Renal cortex interstitium (tissue), 11 donors: ENCODE data around the gene ZNF813. TPM values are rescaled to one million over a fixed set of nuclear protein-coding genes. Genes with fewer than 3 reads are reported as not detected.

Source experiments
- DNase-seq, 11 donors: peaks; one replicate each; pipeline ENCODE4 v3.0.0-alpha.2; 2013; ENCODE audit warnings: low read depth in 9 of 11, low spot score in 4 of 11; ENCODE audit errors: extremely low read depth in 1 of 11
- polyA plus RNA-seq, 3 donors: library from polyadenylated mRNA; unstranded; fragments of 120-200 nt; gene quantifications; one replicate each; pipeline ENCODE4 v1.2.1, GENCODE V29; 2013; ENCODE audit not compliant: insufficient read length in 3 of 3

The ZNF813 gene
- polyA plus RNA-seq, 3 donors, result 6.2 to 7.4 (median 6.5) TPM

GRCh38 chr19:53540091-53540490 lies 72.6 kb downstream of the ZNF813 start:
- no peak for DNase-seq

DNA sequence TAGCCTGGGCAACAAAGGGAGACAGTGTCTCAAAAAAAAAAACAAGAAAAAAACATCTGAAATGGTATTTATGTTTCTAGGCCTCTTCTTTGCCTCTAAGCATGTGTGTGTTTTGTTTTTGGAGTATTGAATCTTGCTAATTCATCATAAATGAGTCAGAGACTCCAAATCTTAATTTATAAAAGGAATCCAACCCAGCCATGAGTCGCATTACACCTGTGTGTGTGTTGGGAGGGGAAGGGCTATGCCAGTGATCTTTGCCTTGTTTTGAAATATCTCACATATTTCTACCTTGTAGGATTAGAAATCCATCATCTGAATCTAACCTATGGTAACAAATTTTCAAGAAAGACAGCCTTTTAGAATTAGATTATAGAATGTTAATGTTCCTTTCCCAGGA lies 74.4 kb downstream of the ZNF813 start:
- no peak for DNase-seq

- no peak for DNase-seq
Observed at GRCh38 chr19:53545271-53546065, 77.9 kb downstream of the ZNF813 start.

Other genes starting within 250 kb of the ZNF813 start
- 10 to 100 TPM; 46.6 to 57.0 (median 54.8) TPM for gene ZNF677, start 212.9 kb upstream of the ZNF813 start, polyA plus RNA-seq
- gene VN1R2, start 209.4 kb upstream of the ZNF813 start, polyA plus RNA-seq, result not detected
- not detected for gene VN1R4, start 200.0 kb upstream of the ZNF813 start, polyA plus RNA-seq
- 10 to 100 TPM in 1 of 3 donors, 1 to 10 TPM in 2; 8.4 to 10.4 (median 8.4) TPM for gene ZNF845, start 134.0 kb upstream of the ZNF813 start, polyA plus RNA-seq
- 10 to 100 TPM in 2 of 3 donors, 1 to 10 TPM in 1; 9.9 to 15.4 (median 12.9) TPM for gene ZNF525, start 102.0 kb upstream of the ZNF813 start, polyA plus RNA-seq
- gene ZNF765, start 72.6 kb upstream of the ZNF813 start, polyA plus RNA-seq, result 10 to 100 TPM; 11.0 to 12.1 (median 11.1) TPM
- gene ZNF761, start 35.7 kb upstream of the ZNF813 start, polyA plus RNA-seq, result 10 to 100 TPM; 12.3 to 13.7 (median 12.9) TPM
- 10 to 100 TPM; 17.4 to 37.6 (median 18.3) TPM for gene ZNF331, start 70.4 kb downstream of the ZNF813 start, polyA plus RNA-seq
- not detected for gene DPRX, start 164.3 kb downstream of the ZNF813 start, polyA plus RNA-seq